ENCODE results near the gene LHFPL6.

- TF ChIP-seq CTCF (conservative IDR thresholded peaks at IDR 0.05 in 1 of 2, IDR thresholded peaks at IDR 0.05 in 1 of 2; ENCODE audit: extremely low read depth in 1 of 2, insufficient read depth in 1 of 2, low read depth in 1 of 2, low read length in 2 of 2) (no peak), EZH2 (IDR thresholded peaks at IDR 0.05; ENCODE audit: borderline replicate concordance, low read length) (no peak)
Observed at GRCh38 chr13:39347926-39348901, 254.8 kb downstream of the LHFPL6 start.

Data from mammary epithelial cell (primary cell).